ENCODE data around the gene CYFIP2. TPM values are rescaled to one million over a fixed set of nuclear protein-coding genes. Genes with fewer than 3 reads are reported as not detected.

The CYFIP2 gene
- total RNA-seq, 1 experiment from 2014 or later: 74.7 TPM

- no peak for DNase-seq
- Histone ChIP-seq H3K27ac (ENCODE audit: insufficient read length, low read depth, low read length) (no peak overlapping the region), H2AK5ac (ENCODE audit: insufficient read length, low read length) (no peak overlapping the region), H3K9me3 (ENCODE audit: control insufficient read depth, low read depth, low read length) (no peaks in the 10 kb centered on the region), H4K20me1 (ENCODE audit: control insufficient read depth, insufficient read depth, insufficient read length) (no peaks in the 10 kb centered on the region), H3K9ac (ENCODE audit: extremely low read depth, insufficient read length, low read length) (no peak overlapping the region), H3K18ac (ENCODE audit: insufficient read length, low read depth, low read length) (no peak overlapping the region), H2BK12ac (ENCODE audit: insufficient read length, low read depth, low read length) (no peak overlapping the region), H3K14ac (ENCODE audit: insufficient read depth, low read length) (no peak overlapping the region), H4K5ac (ENCODE audit: insufficient read length, low read depth, low read length) (no peak overlapping the region), H3K79me1 (ENCODE audit: insufficient read depth, low read depth, low read length, poor library complexity, severe bottlenecking) (no peaks in the 10 kb centered on the region), H3K4me2 (ENCODE audit: insufficient read depth, insufficient read length, low read length) (no peak overlapping the region), H2BK20ac (ENCODE audit: low read depth, low read length, poor library complexity, severe bottlenecking) (no peak overlapping the region), H3T11ph (ENCODE audit: low read length) (no peak overlapping the region), H3K56ac (ENCODE audit: insufficient read length, low read depth, low read length) (no peak overlapping the region), H2BK15ac (ENCODE audit: low read depth, low read length) (no peak overlapping the region), H3K27me3 (ENCODE audit: insufficient read depth, low read length) (no peaks in the 10 kb centered on the region), H3K79me2 (ENCODE audit: insufficient read depth, low read length) (no peaks in the 10 kb centered on the region), H2BK5ac (ENCODE audit: insufficient read length, low read length) (no peak overlapping the region), H3K4me1 (ENCODE audit: insufficient read depth, low read length) (no peaks in the 10 kb centered on the region), H2BK120ac (ENCODE audit: low read depth, low read length, poor library complexity, severe bottlenecking) (no peak overlapping the region), H4K8ac (replicated peaks; ENCODE audit: insufficient read length, low read depth, low read length) (no peak overlapping the region), H3K23ac (ENCODE audit: insufficient read length, low read depth, low read length) (no peak overlapping the region), H3K23me2 (ENCODE audit: insufficient read length, low read depth, low read length, poor library complexity, severe bottlenecking) (no peaks in the 10 kb centered on the region), H4K91ac (ENCODE audit: insufficient read length, low read depth, low read length) (no peak overlapping the region), H2AFZ (ENCODE audit: low read length) (no peak overlapping the region), H3K4ac (ENCODE audit: low read depth, low read length) (no peak overlapping the region)
- H3K9me3 Mint-ChIP-seq: no peaks in the 10 kb centered on the region
- WGBS (ENCODE audit: extremely low coverage, insufficient read length, low lambda C conversion rate): no CpG with 5 or more reads among the region's 4 CpGs
- no peak for TF ChIP-seq CTCF (conservative IDR thresholded peaks at IDR 0.05)
- H3K4me3 Mint-ChIP-seq: no peak overlapping the region
- H3K27ac Mint-ChIP-seq: no peak overlapping the region; a peak in 1 of 7 replicates
- H3K27me3 Mint-ChIP-seq (ENCODE audit: low read depth): no peaks in the 10 kb centered on the region
- peaks cover 4 to 41% (median 23%) of the 10 kb centered on the region in 3 experiments; a peak in 5 of 7 replicates for H3K36me3 Mint-ChIP-seq (ENCODE audit: insufficient read depth in 1 of 3, low read depth in 3 of 3)
- peaks cover 0 to 2% of the 10 kb centered on the region in 2 experiments; a peak in 1 of 4 replicates for H3K4me1 Mint-ChIP-seq
Observed at GRCh38 chr5:157358871-157359270, 92.9 kb downstream of the CYFIP2 start.
